ENCODE results near the gene TBC1D14. TPM values are rescaled to one million over a fixed set of nuclear protein-coding genes. Genes with fewer than 3 reads are reported as not detected.

Gene TBC1D14
- total and polyA plus RNA-seq, 9 of the 15 experiments (the other 6 are each of a cell fraction or from before 2014, with no cell fraction given), result 2.1 to 59.6 (median 44.8) TPM

DNA sequence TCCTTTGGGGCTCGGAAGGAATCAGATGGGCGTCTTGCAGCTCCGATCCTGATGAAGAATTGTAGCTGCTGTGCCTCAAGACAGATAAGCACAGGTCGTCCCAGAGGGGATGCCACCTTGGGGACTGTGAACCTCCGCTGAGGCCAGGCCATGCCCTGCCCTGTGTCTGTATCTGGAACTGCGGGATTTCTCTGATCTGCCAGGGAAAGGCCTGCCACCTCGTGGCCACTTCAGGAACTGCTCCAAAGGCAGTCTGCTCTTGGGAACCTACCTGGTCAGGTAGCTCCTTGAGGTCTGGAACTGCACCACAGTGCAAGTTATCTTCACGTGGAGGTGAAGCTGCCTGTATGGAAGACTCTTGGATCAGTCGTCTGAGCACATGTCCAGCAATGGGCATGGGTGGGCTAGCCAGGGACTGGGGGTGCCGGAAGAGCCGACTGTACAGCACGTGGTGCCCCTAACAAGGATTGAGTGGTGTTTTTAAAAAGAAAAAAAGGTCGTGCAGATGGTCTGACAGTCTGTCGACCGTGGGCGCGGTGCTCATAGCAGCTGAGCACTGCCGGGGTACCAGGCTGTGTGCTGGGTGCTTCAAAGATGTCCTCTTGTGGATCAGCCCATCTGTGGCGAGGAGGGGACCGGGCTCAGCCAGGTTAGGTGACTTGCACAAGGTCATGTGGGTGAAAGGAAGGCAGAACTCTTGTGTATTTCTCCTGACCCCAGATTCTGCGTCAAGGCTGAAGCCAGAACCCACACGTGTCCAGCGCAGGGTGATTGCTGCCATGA, 161.3 kb downstream of the TBC1D14 start (continued):
- TF ChIP-seq, protein P1, sequence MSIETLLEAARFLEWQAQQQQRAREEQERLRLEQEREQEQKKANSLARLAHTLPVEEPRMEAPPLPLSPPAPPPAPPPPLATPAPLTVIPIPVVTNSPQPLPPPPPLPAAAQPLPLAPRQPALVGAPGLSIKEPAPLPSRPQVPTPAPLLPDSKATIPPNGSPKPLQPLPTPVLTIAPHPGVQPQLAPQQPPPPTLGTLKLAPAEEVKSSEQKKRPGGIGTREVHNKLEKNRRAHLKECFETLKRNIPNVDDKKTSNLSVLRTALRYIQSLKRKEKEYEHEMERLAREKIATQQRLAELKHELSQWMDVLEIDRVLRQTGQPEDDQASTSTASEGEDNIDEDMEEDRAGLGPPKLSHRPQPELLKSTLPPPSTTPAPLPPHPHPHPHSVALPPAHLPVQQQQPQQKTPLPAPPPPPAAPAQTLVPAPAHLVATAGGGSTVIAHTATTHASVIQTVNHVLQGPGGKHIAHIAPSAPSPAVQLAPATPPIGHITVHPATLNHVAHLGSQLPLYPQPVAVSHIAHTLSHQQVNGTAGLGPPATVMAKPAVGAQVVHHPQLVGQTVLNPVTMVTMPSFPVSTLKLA (conservative IDR thresholded peaks at IDR 0.05), result peak in 1 of 2 experiments; percentile 47; a peak in 1 of 4 replicates
- peak; percentile 39; the same call in 1 of the 2 replicates for TF ChIP-seq ZKSCAN1 (IDR thresholded peaks at IDR 0.05; ENCODE audit: low read depth, low read length)
- 0 out of 2 replicates have a peak, but pooled peaks have one; percentile 12 for TF ChIP-seq CREM (IDR thresholded peaks at IDR 0.05; ENCODE audit: low read depth)
- TF ChIP-seq, protein P2, sequence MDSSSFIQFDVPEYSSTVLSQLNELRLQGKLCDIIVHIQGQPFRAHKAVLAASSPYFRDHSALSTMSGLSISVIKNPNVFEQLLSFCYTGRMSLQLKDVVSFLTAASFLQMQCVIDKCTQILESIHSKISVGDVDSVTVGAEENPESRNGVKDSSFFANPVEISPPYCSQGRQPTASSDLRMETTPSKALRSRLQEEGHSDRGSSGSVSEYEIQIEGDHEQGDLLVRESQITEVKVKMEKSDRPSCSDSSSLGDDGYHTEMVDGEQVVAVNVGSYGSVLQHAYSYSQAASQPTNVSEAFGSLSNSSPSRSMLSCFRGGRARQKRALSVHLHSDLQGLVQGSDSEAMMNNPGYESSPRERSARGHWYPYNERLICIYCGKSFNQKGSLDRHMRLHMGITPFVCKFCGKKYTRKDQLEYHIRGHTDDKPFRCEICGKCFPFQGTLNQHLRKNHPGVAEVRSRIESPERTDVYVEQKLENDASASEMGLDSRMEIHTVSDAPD (CRISPR knock-in tag; IDR thresholded peaks at IDR 0.05), result no peak
- TF ChIP-seq ADNP (tag; IDR thresholded peaks at IDR 0.05), result no peak
- TF ChIP-seq HDAC3 (IDR thresholded peaks at IDR 0.05; ENCODE audit: borderline replicate concordance, partially characterized antibody), result no peak
- TF ChIP-seq ARID2 (IDR thresholded peaks at IDR 0.05), result 0 out of 2 replicates have a peak, but pooled peaks have one; percentile 29
- TF ChIP-seq NCOA6 (IDR thresholded peaks at IDR 0.05), result no peak
- no peak for TF ChIP-seq EP400 (IDR thresholded peaks at IDR 0.05)
- no peak for TF ChIP-seq SPI1 (IDR thresholded peaks at IDR 0.05; ENCODE audit: borderline replicate concordance, low read depth, low read length)
- TF ChIP-seq, protein P3, sequence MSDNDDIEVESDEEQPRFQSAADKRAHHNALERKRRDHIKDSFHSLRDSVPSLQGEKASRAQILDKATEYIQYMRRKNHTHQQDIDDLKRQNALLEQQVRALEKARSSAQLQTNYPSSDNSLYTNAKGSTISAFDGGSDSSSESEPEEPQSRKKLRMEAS (CRISPR knock-in tag; IDR thresholded peaks at IDR 0.05), result no peak; the same call in 1 of the 2 replicates
- 0 out of 2 replicates have a peak, but pooled peaks have one; percentile 48 for TF ChIP-seq CBFB (CRISPR knock-in tag; IDR thresholded peaks at IDR 0.05)
- TF ChIP-seq, protein P4, sequence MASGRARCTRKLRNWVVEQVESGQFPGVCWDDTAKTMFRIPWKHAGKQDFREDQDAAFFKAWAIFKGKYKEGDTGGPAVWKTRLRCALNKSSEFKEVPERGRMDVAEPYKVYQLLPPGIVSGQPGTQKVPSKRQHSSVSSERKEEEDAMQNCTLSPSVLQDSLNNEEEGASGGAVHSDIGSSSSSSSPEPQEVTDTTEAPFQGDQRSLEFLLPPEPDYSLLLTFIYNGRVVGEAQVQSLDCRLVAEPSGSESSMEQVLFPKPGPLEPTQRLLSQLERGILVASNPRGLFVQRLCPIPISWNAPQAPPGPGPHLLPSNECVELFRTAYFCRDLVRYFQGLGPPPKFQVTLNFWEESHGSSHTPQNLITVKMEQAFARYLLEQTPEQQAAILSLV (tag; IDR thresholded peaks at IDR 0.05), result no peak
- no peak for TF ChIP-seq ARNT (IDR thresholded peaks at IDR 0.05)

All from K562 (cell line).